Measurements from ENCODE around the gene IL15RA. TPM values are rescaled to one million over a fixed set of nuclear protein-coding genes. Genes with fewer than 3 reads are reported as not detected.
A peak's percentile ranks its signal among the peaks of the same experiment; 100 is the strongest.

The IL15RA gene
- total RNA-seq, 6 donors from 2014 or later: 28.0 to 72.6 (median 35.1) TPM

GRCh38 chr10:5933909-5934546, 43.3 kb downstream of the IL15RA start:
- peaks cover 0 to 6% (median 2%) of the 10 kb centered on the region in 4 donors for H3K4me1 ChIP-seq
- no peaks in the 10 kb centered on the region for H3K9me3 ChIP-seq
- no peaks in the 10 kb centered on the region for H3K27me3 ChIP-seq
- 92 to 95% methylated on average over 14 of the region's 14 CpGs for WGBS, 2 donors
- DNase-seq (no peak), ATAC-seq (ENCODE audit: low FRiP score in 2 of 2) (no peak)
- H3K36me3 ChIP-seq: peaks cover 6 to 79% (median 44%) of the 10 kb centered on the region in 4 donors
- H3K4me3 ChIP-seq: no peak overlapping the region
- peak overlapping the region in 1 of 4 donors; percentile 39 for H3K27ac ChIP-seq
- no peak for TF ChIP-seq POLR2AphosphoS5 (IDR thresholded peaks at IDR 0.05)
- no peak for TF ChIP-seq CTCF (IDR thresholded peaks at IDR 0.05)
- no peak for TF ChIP-seq POLR2A (IDR thresholded peaks at IDR 0.05)
- TF ChIP-seq EP300 (IDR thresholded peaks at IDR 0.05): no peak

GRCh38 chr10:5932345-5932744, 45.0 kb downstream of the IL15RA start:
- peaks cover 0 to 6% (median 2%) of the 10 kb centered on the region in 4 donors for H3K4me1 ChIP-seq
- DNase-seq (no peak), ATAC-seq (ENCODE audit: low FRiP score in 2 of 2) (peak in 1 of 2 donors; percentile 81)
- peak; percentile 42 to 47 for TF ChIP-seq POLR2AphosphoS5 (IDR thresholded peaks at IDR 0.05)
- no peak for TF ChIP-seq POLR2A (IDR thresholded peaks at IDR 0.05)
- peak overlapping the region in 2 of 4 donors; percentile 17 to 36 for H3K27ac ChIP-seq
- H3K4me3 ChIP-seq: no peak overlapping the region
- peaks cover 12 to 81% (median 45%) of the 10 kb centered on the region in 4 donors for H3K36me3 ChIP-seq
- no peaks in the 10 kb centered on the region for H3K9me3 ChIP-seq
- 67 to 85% methylated on average over 5 of the region's 5 CpGs for WGBS, 2 donors
- no peaks in the 10 kb centered on the region for H3K27me3 ChIP-seq

GRCh38 chr10:5930272-5930671, 47.1 kb downstream of the IL15RA start:
- 83 to 91% methylated on average over 10 to 11 of the region's 11 CpGs for WGBS, 2 donors
- Histone ChIP-seq H3K4me3 (no peak overlapping the region), H3K27me3 (no peaks in the 10 kb centered on the region), H3K36me3 (peaks cover 7 to 81% (median 46%) of the 10 kb centered on the region in 4 donors), H3K9me3 (no peaks in the 10 kb centered on the region), H3K27ac (peak overlapping the region in 1 of 4 donors; percentile 51), H3K4me1 (peaks cover 0 to 6% (median 2%) of the 10 kb centered on the region in 4 donors)
- ATAC-seq (ENCODE audit: low FRiP score in 2 of 2): no peak
- no peak for DNase-seq
- TF ChIP-seq EP300 (IDR thresholded peaks at IDR 0.05) (no peak), CTCF (IDR thresholded peaks at IDR 0.05) (no peak), POLR2A (IDR thresholded peaks at IDR 0.05) (no peak), POLR2AphosphoS5 (IDR thresholded peaks at IDR 0.05) (no peak)

GRCh38 chr10:5929442-5929841, 47.9 kb downstream of the IL15RA start:
- no peak for ATAC-seq (ENCODE audit: low FRiP score in 2 of 2)
- no peak overlapping the region for H3K4me3 ChIP-seq
- TF ChIP-seq POLR2A (IDR thresholded peaks at IDR 0.05) (no peak), POLR2AphosphoS5 (IDR thresholded peaks at IDR 0.05) (no peak), CTCF (IDR thresholded peaks at IDR 0.05) (no peak), EP300 (IDR thresholded peaks at IDR 0.05) (no peak)
- no peak for DNase-seq
- H3K27me3 ChIP-seq: no peaks in the 10 kb centered on the region
- peaks cover 16 to 81% (median 49%) of the 10 kb centered on the region in 4 donors for H3K36me3 ChIP-seq
- H3K27ac ChIP-seq: no peak overlapping the region
- no peaks in the 10 kb centered on the region for H3K9me3 ChIP-seq
- H3K4me1 ChIP-seq: peaks cover 0 to 6% (median 2%) of the 10 kb centered on the region in 4 donors
- 81 to 87% methylated on average over 8 of the region's 8 CpGs for WGBS, 2 donors

GRCh38 chr10:5927306-5927705, 50.0 kb downstream of the IL15RA start:
- H3K4me3 ChIP-seq: no peak overlapping the region
- no peaks in the 10 kb centered on the region for H3K9me3 ChIP-seq
- no peak overlapping the region for H3K27ac ChIP-seq
- H3K36me3 ChIP-seq: peaks cover 36 to 94% (median 67%) of the 10 kb centered on the region in 4 donors
- no peak for DNase-seq
- no peak for TF ChIP-seq POLR2A (IDR thresholded peaks at IDR 0.05)
- no peak for TF ChIP-seq EP300 (IDR thresholded peaks at IDR 0.05)
- TF ChIP-seq POLR2AphosphoS5 (IDR thresholded peaks at IDR 0.05): no peak
- no peak for TF ChIP-seq CTCF (IDR thresholded peaks at IDR 0.05)
- ATAC-seq (ENCODE audit: low FRiP score in 2 of 2): no peak
- peaks cover 0 to 3% (median under 1%) of the 10 kb centered on the region in 4 donors for H3K4me1 ChIP-seq
- no peaks in the 10 kb centered on the region for H3K27me3 ChIP-seq
- 83 to 89% methylated on average over 8 of the region's 8 CpGs for WGBS, 2 donors
